ENCODE results near the gene TUFT1. TPM values are rescaled to one million over a fixed set of nuclear protein-coding genes. Genes with fewer than 3 reads are reported as not detected.

TUFT1 gene
- total and polyA plus RNA-seq, 9 of the 15 experiments (the other 6 are each of a cell fraction or from before 2014, with no cell fraction given): 0.54 to 2.0 (median 1.7) TPM

GRCh38 chr1:151624783-151625182 lies 84.7 kb downstream of the TUFT1 start:
- Histone ChIP-seq H4K20me1 (replicated peaks; ENCODE audit: control insufficient read depth, insufficient read depth, low read length) (no peaks in the 10 kb centered on the region), H3K4me1 (replicated peaks in 1 of 2; ENCODE audit: control insufficient read depth in 2 of 2, insufficient read depth in 2 of 2, low read length in 2 of 2) (no peaks in the 10 kb centered on the region; a peak in 1 of 5 replicates), H3K4me3 (no peak overlapping the region), H3K9me3 (replicated peaks; ENCODE audit: control insufficient read depth, insufficient read depth, low read depth, low read length) (no peaks in the 10 kb centered on the region), H3K36me3 (ENCODE audit: control insufficient read depth, insufficient read depth, low read length) (no peaks in the 10 kb centered on the region), H3K27ac (ENCODE audit: extremely low read depth, low read depth, low read length) (no peak overlapping the region), H2AFZ (ENCODE audit: low read depth, low read length) (no peak overlapping the region), H3K79me2 (ENCODE audit: control insufficient read depth, insufficient read depth, low read length) (peaks cover 7% of the 10 kb centered on the region; the same call in 2 of the 3 replicates), H3K9me1 (ENCODE audit: control insufficient read depth, insufficient read depth, low read length) (no peaks in the 10 kb centered on the region), H3K4me2 (ENCODE audit: insufficient read depth, low read length) (no peak overlapping the region), H3K9ac (ENCODE audit: insufficient read depth in 1 of 2, low read depth in 2 of 2, low read length in 2 of 2) (no peak overlapping the region), H3K27me3 (ENCODE audit: control insufficient read depth in 2 of 2, insufficient read depth in 2 of 2, low read length in 2 of 2) (no peaks in the 10 kb centered on the region)
- intact Hi-C loops (cut with micrococcal nuclease): no loop called here
- 96% methylated on average over 3 of the region's 3 CpGs for WGBS (ENCODE audit: insufficient coverage, low coverage, missing lambda C conversion rate)
- BruUV-seq (replicated peaks): no TSS peak
- in situ Hi-C loops (cut with MboI): no loop called here
- ChIA-PET CTCF (ENCODE audit: low intra/inter-chr PET ratio) (no interaction called here), POLR2A (no interaction called here)
- no peak for DNase-seq (ENCODE audit: extremely low read depth in 1 of 4, low spot score in 3 of 4)
- no peak for FAIRE-seq
- ATAC-seq: no peak
- TF ChIP-seq ZNF668 (CRISPR knock-in tag; IDR thresholded peaks at IDR 0.05) (no peak), ZMIZ1 (IDR thresholded peaks at IDR 0.05; ENCODE audit: low read depth in 2 of 2, low read length in 2 of 2) (no peak), PHTF2 (CRISPR knock-in tag; IDR thresholded peaks at IDR 0.05) (no peak), ESRRA (IDR thresholded peaks at IDR 0.05; ENCODE audit: borderline replicate concordance, low read depth) (no peak), TAF1 (IDR thresholded peaks at IDR 0.05; ENCODE audit: control insufficient read depth, extremely low read depth, insufficient read depth, low read length, severe bottlenecking) (no peak), ZNF445 (CRISPR knock-in tag; IDR thresholded peaks at IDR 0.05; ENCODE audit: low read depth) (no peak), SAP30 (IDR thresholded peaks at IDR 0.05; ENCODE audit: borderline replicate concordance, insufficient read depth, low read depth, low read length, poor library complexity, severe bottlenecking) (no peak), ZNF57 (CRISPR knock-in tag; IDR thresholded peaks at IDR 0.05) (no peak), FOXA1 (IDR thresholded peaks at IDR 0.05; ENCODE audit: borderline replicate concordance) (no peak), AFF1 (IDR thresholded peaks at IDR 0.05; ENCODE audit: low read depth in 1 of 2, partially characterized antibody in 2 of 2) (no peak), PBX2 (CRISPR knock-in tag; IDR thresholded peaks at IDR 0.05; ENCODE audit: low read depth) (no peak), PBX2 (tag; conservative IDR thresholded peaks at IDR 0.05; ENCODE audit: low read depth) (no peak)

Data from K562 (cell line).